Effector CD4-positive, alpha-beta T cell (primary cell): Measurements from ENCODE around the gene SUV39H1.
"Not testable (repeated sequence)": the region's sequence is repeated elsewhere in the genome, so short reads cannot be mapped to it uniquely, and the experiment has no call there.

Experiments used
- DNase-seq: peaks from one replicate; pipeline ENCODE4 v3.0.0-alpha.2; 2020

SUV39H1 gene

GRCh38 chrX:48689208-48689920 is 7.2 kb upstream of the SUV39H1 start:
- DNase-seq, result no peak

GRCh38 chrX:48691746-48692145 is 4.8 kb upstream of the SUV39H1 start:
- DNase-seq, result not testable (repeated sequence)

- DNase-seq, result no peak
Measured at GRCh38 chrX:48694776-48695533, 1.6 kb upstream of the SUV39H1 start.

- no peak for DNase-seq
Measured at GRCh38 chrX:48695534-48695896, 1.0 kb upstream of the SUV39H1 start.

GRCh38 chrX:48695925-48696300 is 621 bp upstream of the SUV39H1 start:
- DNase-seq, result no peak

- DNase-seq, result peak; percentile 11
Measured at GRCh38 chrX:48696909-48697727, 584 bp downstream of the SUV39H1 start.

GRCh38 chrX:48698306-48698705 is 1.8 kb downstream of the SUV39H1 start:
- no peak for DNase-seq

GRCh38 chrX:48700246-48700645 is 3.7 kb downstream of the SUV39H1 start:
- no peak for DNase-seq

GRCh38 chrX:48700951-48701653 is 4.6 kb downstream of the SUV39H1 start:
- no peak for DNase-seq

GRCh38 chrX:48702032-48702431 is 5.5 kb downstream of the SUV39H1 start:
- DNase-seq, result no peak

- DNase-seq, result no peak
Measured at GRCh38 chrX:48702716-48703115, 6.2 kb downstream of the SUV39H1 start.

GRCh38 chrX:48703228-48703627 is 6.7 kb downstream of the SUV39H1 start:
- no peak for DNase-seq

GRCh38 chrX:48703642-48704481 is 7.3 kb downstream of the SUV39H1 start:
- no peak for DNase-seq

- no peak for DNase-seq
Measured at GRCh38 chrX:48705871-48706270, 9.3 kb downstream of the SUV39H1 start.

GRCh38 chrX:48709522-48710112 is 13.1 kb downstream of the SUV39H1 start:
- DNase-seq, result no peak

GRCh38 chrX:48711162-48711928 is 14.8 kb downstream of the SUV39H1 start:
- DNase-seq, result no peak

GRCh38 chrX:48711929-48712505 is 15.5 kb downstream of the SUV39H1 start:
- DNase-seq, result no peak

GRCh38 chrX:48713847-48714246 is 17.3 kb downstream of the SUV39H1 start:
- no peak for DNase-seq

GRCh38 chrX:48714573-48714972 is 18.0 kb downstream of the SUV39H1 start:
- DNase-seq, result no peak

GRCh38 chrX:48715072-48715471 is 18.5 kb downstream of the SUV39H1 start:
- no peak for DNase-seq
